IMR-90 (cell line): Measurements from ENCODE around the gene IL1RAPL1. TPM values are rescaled to one million over a fixed set of nuclear protein-coding genes. Genes with fewer than 3 reads are reported as not detected.

Experiments used
- ATAC-seq: fragments of 200-7000 bp; cut with Tn5 transposase; 2 replicates; pipeline ENCODE4 v1.9.1; 2020; ENCODE audit warnings: low read depth, mild to moderate bottlenecking, moderate library complexity
- BruUV-seq: library from RNA; stranded (reverse); fragments of 400-500 nt; replicated peaks from 2 replicates; lab custom pipeline; 2021; lab: Mats Ljungman, UMichigan
- CTCF ChIA-PET: fragments of 300-600 bp; formaldehyde crosslinking; extraction: SDS; loops from one replicate; lab custom pipeline; 2021; ENCODE audit warnings: antibody characterized with exemption; lab: Yijun Ruan, JAX
- POLR2A ChIA-PET: fragments of 300-600 bp; sonication (Branson Sonifier 250); formaldehyde crosslinking; loops from one replicate; lab custom pipeline; 2022; ENCODE audit warnings: antibody characterized with exemption; ENCODE audit not compliant: unreplicated experiment; lab: Charles Lee
- DNase-seq: peaks from one replicate; pipeline ENCODE4 v3.0.0; 2013
- H2AFZ ChIP-seq: replicated peaks from 2 replicates; pipeline ENCODE3; 2013; ENCODE audit warnings: low read length, mild to moderate bottlenecking; ENCODE audit not compliant: poor library complexity
- H2AK5ac ChIP-seq: 2 replicates; pipeline ENCODE4 v1.6.1; 2013; ENCODE audit warnings: low read depth, low read length, inconsistent platforms
- H2AK9ac ChIP-seq: replicated peaks from 2 replicates; pipeline ENCODE3; 2013; ENCODE audit warnings: mild to moderate bottlenecking, low read depth, low read length, moderate library complexity; ENCODE audit not compliant: poor library complexity
- H2BK120ac ChIP-seq: 2 replicates; pipeline ENCODE4 v1.6.1; 2013; ENCODE audit warnings: low read depth, low read length, inconsistent platforms
- H2BK15ac ChIP-seq: 3 replicates; pipeline ENCODE4 v1.6.1; 2013; ENCODE audit warnings: low read depth, low read length, inconsistent platforms
- H2BK20ac ChIP-seq: 2 replicates; pipeline ENCODE4 v1.6.1; 2013; ENCODE audit warnings: low read depth, mild to moderate bottlenecking, inconsistent platforms, low read length, moderate library complexity
- H2BK5ac ChIP-seq: 2 replicates; pipeline ENCODE4 v1.6.1; 2013; ENCODE audit warnings: mild to moderate bottlenecking, low read depth, low read length, inconsistent platforms; ENCODE audit not compliant: poor library complexity, severe bottlenecking
- H3K14ac ChIP-seq: replicated peaks from 2 replicates; pipeline ENCODE4 v1.6.1; 2013; ENCODE audit warnings: low read depth, low read length, inconsistent platforms
- H3K18ac ChIP-seq: 2 replicates; pipeline ENCODE4 v1.6.1; 2013; ENCODE audit warnings: low read depth, low read length, control low read depth
- H3K23ac ChIP-seq: 2 replicates; pipeline ENCODE4 v1.6.1; 2013; ENCODE audit warnings: low read depth, low read length, inconsistent platforms
- H3K27ac ChIP-seq: 2 replicates; pipeline ENCODE4 v1.5.1; 2013; ENCODE audit warnings: mild to moderate bottlenecking, control low read depth, low read length; ENCODE audit not compliant: insufficient read depth
- H3K27me3 ChIP-seq: 2 replicates; pipeline ENCODE4 v1.6.1; 2013; ENCODE audit warnings: low read length; ENCODE audit not compliant: control insufficient read depth, insufficient read depth
- H3K36me3 ChIP-seq: 2 replicates; pipeline ENCODE4 v1.6.1; 2013; ENCODE audit warnings: low read length, mixed read lengths; ENCODE audit not compliant: control insufficient read depth, insufficient read depth
- H3K4ac ChIP-seq: 2 replicates; pipeline ENCODE4 v1.6.1; 2013; ENCODE audit warnings: low read depth, low read length, inconsistent platforms
- H3K4me1 ChIP-seq: 2 replicates; pipeline ENCODE4 v1.6.1; 2013; ENCODE audit warnings: low read length, mixed read lengths; ENCODE audit not compliant: control insufficient read depth, insufficient read depth
- H3K4me2 ChIP-seq: 2 replicates; pipeline ENCODE4 v1.6.1; 2013; ENCODE audit warnings: low read depth, mild to moderate bottlenecking, control low read depth, low read length, moderate library complexity
- H3K4me3 ChIP-seq: 2 replicates; pipeline ENCODE4 v1.5.1; 2013; ENCODE audit warnings: low read depth, mild to moderate bottlenecking, control low read depth, low read length, moderate library complexity; ENCODE audit not compliant: insufficient read depth
- H3K56ac ChIP-seq: 2 replicates; pipeline ENCODE4 v1.6.1; 2013; ENCODE audit warnings: low read length, inconsistent platforms; ENCODE audit not compliant: insufficient read depth; ENCODE audit errors: extremely low read depth
- H3K79me1 ChIP-seq, 2 experiments: 2 replicates each; pipeline ENCODE4 v1.6.1; 2013; ENCODE audit warnings: low read length in 2 of 2, inconsistent platforms in 1 of 2, low read depth in 1 of 2
- H3K9ac ChIP-seq: 2 replicates; pipeline ENCODE4 v1.6.1; 2013; ENCODE audit warnings: low read depth, low read length, control low read depth
- H3K9me1 ChIP-seq: 2 replicates; pipeline ENCODE4 v1.6.1; 2013; ENCODE audit warnings: low read length, inconsistent platforms; ENCODE audit not compliant: insufficient read depth
- H3K9me3 ChIP-seq: 2 replicates; pipeline ENCODE4 v1.6.1; 2013; ENCODE audit warnings: low read length; ENCODE audit not compliant: control insufficient read depth, insufficient read depth
- H4K20me1 ChIP-seq: 2 replicates; pipeline ENCODE4 v1.6.1; 2013; ENCODE audit warnings: low read length, inconsistent platforms; ENCODE audit not compliant: insufficient read depth
- H4K5ac ChIP-seq: 2 replicates; pipeline ENCODE4 v1.6.1; 2013; ENCODE audit warnings: mild to moderate bottlenecking, low read depth, low read length, control low read depth
- H4K8ac ChIP-seq, 2 experiments: 2 replicates each; pipeline ENCODE4 v1.6.1; 2013; ENCODE audit warnings: low read depth in 2 of 2, low read length in 2 of 2, control low read depth in 1 of 2, inconsistent platforms in 1 of 2
- H4K91ac ChIP-seq: 2 replicates; pipeline ENCODE4 v1.6.1; 2013; ENCODE audit warnings: low read depth, low read length, inconsistent platforms; ENCODE audit not compliant: insufficient read depth
- BHLHE40 ChIP-seq: fragments of 150-350 bp; IDR thresholded peaks from 2 replicates; pipeline ENCODE4 v1.6.1; 2016; ENCODE audit warnings: mild to moderate bottlenecking, low read depth, low read length
- CEBPB ChIP-seq: IDR thresholded peaks from 2 replicates; pipeline ENCODE4 v1.6.1; 2012; ENCODE audit warnings: low read depth, low read length, improper control_type of control experiment
- MAZ ChIP-seq: IDR thresholded peaks from 2 replicates; pipeline ENCODE4 v1.6.1; 2012; ENCODE audit warnings: low read depth, mild to moderate bottlenecking, low read length, improper control_type of control experiment, moderate library complexity, borderline replicate concordance
- NFE2L2 ChIP-seq: fragments of 150-350 bp; IDR thresholded peaks from 2 replicates; pipeline ENCODE4 v1.6.1; 2016; ENCODE audit warnings: low read depth, mild to moderate bottlenecking, low read length
- RAD21 ChIP-seq: IDR thresholded peaks from 2 replicates; pipeline ENCODE4 v1.6.1; 2012; ENCODE audit warnings: low read length, improper control_type of control experiment
- RFX5 ChIP-seq: IDR thresholded peaks from 2 replicates; pipeline ENCODE4 v1.8.0; 2012; ENCODE audit warnings: low read depth, mild to moderate bottlenecking, low read length, moderate library complexity
- WGBS, 2 experiments: methylation state at CpG; one replicate each; pipeline versions ENCODE4 v1.1.5 to v1.1.7; 2013; ENCODE audit warnings: missing lambda C conversion rate in 2 of 2; ENCODE audit not compliant: insufficient read length in 1 of 2; ENCODE audit errors: extremely low coverage in 2 of 2; 5-methylcytosine and 5-hydroxymethylcytosine counted together
- dilution Hi-C: fragments of 300-500 bp; cut with HindIII; formaldehyde crosslinking; loops from one replicate; pipeline ENCODE4 v1.14.3; 2018; ENCODE audit warnings: low sequenced_read_pairs; ENCODE audit not compliant: unreplicated experiment
- in situ Hi-C: fragments of 300-500 bp; cut with MboI; formaldehyde crosslinking; loops from 3 replicates; pipeline ENCODE4 v1.14.3; 2019; ENCODE audit warnings: low sequenced_read_pairs, inconsistent platforms, mixed read lengths
- intact Hi-C: fragments of 100-400 bp; cut with micrococcal nuclease; formaldehyde crosslinking; loops from 2 replicates; pipeline ENCODE4 v1.10.0; 2022
- polyA plus RNA-seq, 3 experiments: library from polyadenylated mRNA; depleted of rRNA; stranded (reverse); fragments of >200 nt; gene quantifications; 2 replicates each; pipeline ENCODE4 v1.2.3, GENCODE V29; 2012; ENCODE audit warnings: low replicate concordance in 1 of 3
- total RNA-seq: library from RNA; depleted of rRNA; stranded (reverse); fragments of >200 nt; gene quantifications from 2 replicates; pipeline ENCODE4 v1.2.3, GENCODE V29; 2012

The IL1RAPL1 gene
- total and polyA plus RNA-seq, 2 of the 4 experiments (the other 2 are of a cell fraction) = 1.5 to 9.0 TPM

DNA sequence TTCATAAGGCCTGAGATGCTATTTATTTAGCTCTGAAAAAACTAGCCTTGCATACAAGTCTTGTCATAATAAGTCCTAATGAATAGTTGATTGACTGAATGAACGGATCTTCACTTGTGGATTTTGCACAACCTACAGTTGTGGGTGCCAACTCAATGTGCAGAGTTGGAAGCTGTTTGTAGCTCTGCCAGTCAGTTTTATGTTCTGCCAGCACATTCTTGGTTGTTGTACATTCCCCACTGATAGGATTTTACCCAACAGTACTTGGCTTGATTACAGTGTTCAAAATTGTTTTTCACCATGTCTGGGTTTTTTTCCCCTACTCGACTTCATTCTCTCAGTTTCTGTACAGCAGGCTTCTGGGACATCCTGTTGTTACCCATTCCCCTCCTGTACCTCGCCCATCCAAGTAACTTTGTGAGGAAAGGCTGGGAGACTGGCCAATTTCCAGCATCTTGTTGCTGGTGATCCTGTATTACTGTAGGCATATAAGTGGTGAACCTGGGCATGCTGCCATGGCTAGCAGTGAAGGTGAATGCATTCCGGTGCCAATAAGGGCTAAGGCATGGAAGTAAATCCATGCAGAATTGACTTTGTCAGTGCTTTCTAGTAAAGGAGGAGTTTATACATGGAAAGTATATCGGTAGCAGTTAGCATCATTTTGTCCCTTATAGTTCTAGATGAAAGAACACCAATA lies 22.8 kb downstream of the IL1RAPL1 start:
- no peak overlapping the region for H2BK5ac ChIP-seq
- no peak overlapping the region for H3K18ac ChIP-seq
- in situ Hi-C loops = no loop called here
- WGBS, 2 experiments = no CpG with 5 or more reads among the region's 5 CpGs
- H3K9me1 ChIP-seq = no peaks in the 10 kb centered on the region
- H3K4ac ChIP-seq = no peak overlapping the region
- H2AFZ ChIP-seq = no peak overlapping the region
- no peak overlapping the region for H3K9ac ChIP-seq
- no peak for DNase-seq
- H2BK15ac ChIP-seq = no peak overlapping the region
- H3K36me3 ChIP-seq = no peaks in the 10 kb centered on the region
- dilution Hi-C loops = no loop called here
- no peak overlapping the region for H3K4me3 ChIP-seq
- no peaks in the 10 kb centered on the region for H3K27me3 ChIP-seq
- no peak overlapping the region for H4K8ac ChIP-seq
- intact Hi-C loops = no loop called here
- no peaks in the 10 kb centered on the region for H3K79me1 ChIP-seq
- H3K9me3 ChIP-seq = no peaks in the 10 kb centered on the region
- H2BK120ac ChIP-seq = no peak overlapping the region
- H4K5ac ChIP-seq = no peak overlapping the region
- H3K14ac ChIP-seq = no peak overlapping the region
- no peak overlapping the region for H2BK20ac ChIP-seq
- no peaks in the 10 kb centered on the region for H3K4me1 ChIP-seq
- BruUV-seq = no TSS peak
- H2AK9ac ChIP-seq = no peak overlapping the region
- POLR2A ChIA-PET = no interaction called here
- H2AK5ac ChIP-seq = no peak overlapping the region
- H3K23ac ChIP-seq = no peak overlapping the region
- CTCF ChIA-PET = no interaction called here
- no peak for TF ChIP-seq MAZ
- no peak for TF ChIP-seq BHLHE40
- no peak for TF ChIP-seq RFX5
- no peak for TF ChIP-seq CEBPB
- no peak for TF ChIP-seq RAD21
- no peak for TF ChIP-seq NFE2L2
- ATAC-seq = no peak
- no peak overlapping the region for H3K4me2 ChIP-seq
- no peak overlapping the region for H4K91ac ChIP-seq
- H3K27ac ChIP-seq = no peak overlapping the region
- H3K56ac ChIP-seq = no peak overlapping the region
- no peaks in the 10 kb centered on the region for H4K20me1 ChIP-seq
